ENCODE data around the gene SUPT5H. TPM values are rescaled to one million over a fixed set of nuclear protein-coding genes. Genes with fewer than 3 reads are reported as not detected.
A peak's percentile ranks its signal among the peaks of the same experiment; 100 is the strongest.

SUPT5H gene
- polyA plus RNA-seq, 1 experiment: 78.0 TPM

- CTCF ChIA-PET: interaction anchor here (0.9 to 1.2 kb wide), 4 partner anchors 23 to 53 kb away, joined by 3 to 4 read pairs (median 4); partner anchors contain the start of gene EID2B
- no peak for TF ChIP-seq CTCF (IDR thresholded peaks at IDR 0.05; ENCODE audit: low read depth, low read length)
- POLR2A ChIA-PET: interaction anchor here (0.6 to 1.0 kb wide), 5 partner anchors 15 to 78 kb away, joined by 3 to 7 read pairs (median 3); partner anchors contain the start of genes EID2B and RPS16
- Histone ChIP-seq H3K4me3 (ENCODE audit: low read depth, low read length) (no peak overlapping the region), H3K27ac (ENCODE audit: low read depth, low read length) (peak overlapping the region; percentile 31), H3K27me3 (ENCODE audit: control insufficient read depth, insufficient read depth, low read length) (no peaks in the 10 kb centered on the region), H3K9me3 (ENCODE audit: control insufficient read depth, insufficient read depth, low read length) (no peaks in the 10 kb centered on the region; the same call in 1 of the 2 replicates)
- DNase-seq (ENCODE audit: low read depth, low spot score): no peak
Measured at GRCh38 chr19:39479916-39480315, 34.5 kb downstream of the SUPT5H start.

GRCh38 chr19:39480337-39481228 lies 35.2 kb downstream of the SUPT5H start, which contains the start of gene TIMM50:
Gene TIMM50 (plus strand): TSS chr19:39480838. CDS start chr19:39480854, 16 bp downstream.
- no peak for TF ChIP-seq CTCF (IDR thresholded peaks at IDR 0.05; ENCODE audit: low read depth, low read length)
- Histone ChIP-seq H3K9me3 (ENCODE audit: control insufficient read depth, insufficient read depth, low read length) (no peaks in the 10 kb centered on the region; the same call in 1 of the 2 replicates), H3K27me3 (ENCODE audit: control insufficient read depth, insufficient read depth, low read length) (no peaks in the 10 kb centered on the region), H3K4me3 (ENCODE audit: low read depth, low read length) (peak within 1 kb of the TSS; percentile 100), H3K27ac (ENCODE audit: low read depth, low read length) (peak within 1 kb of the TSS; percentile 78)
- POLR2A ChIA-PET: interaction anchor here (0.6 to 1.0 kb wide), 11 partner anchors 14 to 78 kb away, joined by 3 to 7 read pairs (median 3); partner anchors contain the start of genes EID2B and RPS16
- peak; percentile 77 for DNase-seq (ENCODE audit: low read depth, low spot score)
- CTCF ChIA-PET: interaction anchor here (0.9 to 1.2 kb wide), 4 partner anchors 23 to 52 kb away, joined by 3 to 4 read pairs (median 4); partner anchors contain the start of gene EID2B

- Histone ChIP-seq H3K4me3 (ENCODE audit: low read depth, low read length) (peak overlapping the region; percentile 100), H3K9me3 (ENCODE audit: control insufficient read depth, insufficient read depth, low read length) (no peaks in the 10 kb centered on the region; the same call in 1 of the 2 replicates), H3K27ac (ENCODE audit: low read depth, low read length) (peak overlapping the region; percentile 78), H3K27me3 (ENCODE audit: control insufficient read depth, insufficient read depth, low read length) (no peaks in the 10 kb centered on the region)
- CTCF ChIA-PET: interaction anchor here (1.0 to 1.2 kb wide), 3 partner anchors 22 to 41 kb away, joined by 4 read pairs; no protein-coding TSS in a partner anchor
- TF ChIP-seq CTCF (IDR thresholded peaks at IDR 0.05; ENCODE audit: low read depth, low read length): no peak
- no peak for DNase-seq (ENCODE audit: low read depth, low spot score)
- POLR2A ChIA-PET: interaction anchor here (0.6 to 1.0 kb wide), 8 partner anchors 13 to 77 kb away, joined by 3 to 7 read pairs (median 3); partner anchors contain the start of gene RPS16
Measured at GRCh38 chr19:39481229-39481545, 35.8 kb downstream of the SUPT5H start.

GRCh38 chr19:39481676-39482075 lies 36.3 kb downstream of the SUPT5H start:
- H3K4me3 ChIP-seq (ENCODE audit: low read depth, low read length): peak overlapping the region; percentile 100
- ChIA-PET POLR2A (no interaction called here), CTCF (no interaction called here)
- H3K27ac ChIP-seq (ENCODE audit: low read depth, low read length): no peak overlapping the region
- no peaks in the 10 kb centered on the region for H3K27me3 ChIP-seq (ENCODE audit: control insufficient read depth, insufficient read depth, low read length)
- no peaks in the 10 kb centered on the region; the same call in 1 of the 2 replicates for H3K9me3 ChIP-seq (ENCODE audit: control insufficient read depth, insufficient read depth, low read length)
- DNase-seq (ENCODE audit: low read depth, low spot score): no peak
- TF ChIP-seq CTCF (IDR thresholded peaks at IDR 0.05; ENCODE audit: low read depth, low read length): no peak

GRCh38 chr19:39483141-39483540 lies 37.8 kb downstream of the SUPT5H start:
- no peak for DNase-seq (ENCODE audit: low read depth, low spot score)
- Histone ChIP-seq H3K9me3 (ENCODE audit: control insufficient read depth, insufficient read depth, low read length) (no peaks in the 10 kb centered on the region; the same call in 1 of the 2 replicates), H3K27ac (ENCODE audit: low read depth, low read length) (no peak overlapping the region), H3K4me3 (ENCODE audit: low read depth, low read length) (no peak overlapping the region), H3K27me3 (ENCODE audit: control insufficient read depth, insufficient read depth, low read length) (no peaks in the 10 kb centered on the region)
- ChIA-PET POLR2A (no interaction called here), CTCF (no interaction called here)
- TF ChIP-seq CTCF (IDR thresholded peaks at IDR 0.05; ENCODE audit: low read depth, low read length): no peak

All from AG04450 (cell line).